ENCODE data around the gene NOX4. TPM values are rescaled to one million over a fixed set of nuclear protein-coding genes. Genes with fewer than 3 reads are reported as not detected.
A peak's percentile ranks its signal among the peaks of the same experiment; 100 is the strongest.

Gene NOX4
- total RNA-seq, 1 experiment from 2014 or later: 4.9 TPM

- no peak overlapping the region for H3K27ac ChIP-seq
- H3K4me3 ChIP-seq: no peak overlapping the region
- no peaks in the 10 kb centered on the region for H3K9me3 ChIP-seq (replicated peaks)
- H3K4me1 ChIP-seq (replicated peaks): peaks cover 12% of the 10 kb centered on the region
- H3K36me3 ChIP-seq: no peaks in the 10 kb centered on the region
- no peak for DNase-seq (ENCODE audit: low read depth in 1 of 2, low spot score in 2 of 2)
- no peaks in the 10 kb centered on the region for H3K27me3 ChIP-seq (replicated peaks)
Measured at GRCh38 chr11:89498845-89499448, 7.8 kb upstream of the NOX4 start.

- H3K4me1 ChIP-seq (replicated peaks): peaks cover 17% of the 10 kb centered on the region
- peak; percentile 65 to 74 for DNase-seq (ENCODE audit: low read depth in 1 of 2, low spot score in 2 of 2)
- H3K27ac ChIP-seq: 0 out of 2 replicates have a peak overlapping the region, but pooled peaks have one; percentile 38
- H3K36me3 ChIP-seq: no peaks in the 10 kb centered on the region
- no peaks in the 10 kb centered on the region for H3K27me3 ChIP-seq (replicated peaks)
- H3K9me3 ChIP-seq (replicated peaks): no peaks in the 10 kb centered on the region
- H3K4me3 ChIP-seq: no peak overlapping the region
Measured at GRCh38 chr11:89495951-89496350, 4.8 kb upstream of the NOX4 start.

GRCh38 chr11:89493431-89493830 is 2.3 kb upstream of the NOX4 start:
- Histone ChIP-seq H3K27me3 (replicated peaks) (no peaks in the 10 kb centered on the region), H3K36me3 (no peaks in the 10 kb centered on the region), H3K4me1 (replicated peaks) (peaks cover 17% of the 10 kb centered on the region), H3K4me3 (no peak overlapping the region), H3K27ac (no peak overlapping the region), H3K9me3 (replicated peaks) (no peaks in the 10 kb centered on the region)
- DNase-seq (ENCODE audit: low read depth in 1 of 2, low spot score in 2 of 2): no peak

- no peaks in the 10 kb centered on the region for H3K36me3 ChIP-seq
- H3K4me3 ChIP-seq: peak overlapping the region; percentile 48
- no peaks in the 10 kb centered on the region for H3K9me3 ChIP-seq (replicated peaks)
- no peak overlapping the region for H3K27ac ChIP-seq
- H3K4me1 ChIP-seq (replicated peaks): peaks cover 16% of the 10 kb centered on the region
- no peak for DNase-seq (ENCODE audit: low read depth in 1 of 2, low spot score in 2 of 2)
- H3K27me3 ChIP-seq (replicated peaks): no peaks in the 10 kb centered on the region
Measured at GRCh38 chr11:89490602-89490980, 584 bp downstream of the NOX4 start.

GRCh38 chr11:89489930-89490329 is 1.2 kb downstream of the NOX4 start:
- Histone ChIP-seq H3K4me1 (replicated peaks) (peaks cover 10% of the 10 kb centered on the region), H3K27ac (no peak overlapping the region), H3K36me3 (no peaks in the 10 kb centered on the region), H3K4me3 (no peak overlapping the region), H3K9me3 (replicated peaks) (no peaks in the 10 kb centered on the region), H3K27me3 (replicated peaks) (no peaks in the 10 kb centered on the region)
- no peak for DNase-seq (ENCODE audit: low read depth in 1 of 2, low spot score in 2 of 2)

GRCh38 chr11:89487016-89487415 is 4.2 kb downstream of the NOX4 start:
- Histone ChIP-seq H3K27me3 (replicated peaks) (no peaks in the 10 kb centered on the region), H3K27ac (no peak overlapping the region), H3K9me3 (replicated peaks) (no peaks in the 10 kb centered on the region), H3K36me3 (no peaks in the 10 kb centered on the region), H3K4me3 (no peak overlapping the region), H3K4me1 (replicated peaks) (peaks cover 10% of the 10 kb centered on the region)
- no peak for DNase-seq (ENCODE audit: low read depth in 1 of 2, low spot score in 2 of 2)

GRCh38 chr11:89484896-89485295 is 6.3 kb downstream of the NOX4 start:
- H3K27ac ChIP-seq: no peak overlapping the region
- no peaks in the 10 kb centered on the region for H3K9me3 ChIP-seq (replicated peaks)
- no peak for DNase-seq (ENCODE audit: low read depth in 1 of 2, low spot score in 2 of 2)
- H3K36me3 ChIP-seq: no peaks in the 10 kb centered on the region
- H3K27me3 ChIP-seq (replicated peaks): no peaks in the 10 kb centered on the region
- no peak overlapping the region for H3K4me3 ChIP-seq
- peaks cover 5% of the 10 kb centered on the region; the same call in 1 of the 2 replicates for H3K4me1 ChIP-seq (replicated peaks)

GRCh38 chr11:89477175-89477574 is 14.0 kb downstream of the NOX4 start:
- Histone ChIP-seq H3K27me3 (replicated peaks) (no peaks in the 10 kb centered on the region), H3K9me3 (replicated peaks) (no peaks in the 10 kb centered on the region), H3K4me3 (no peak overlapping the region), H3K36me3 (no peaks in the 10 kb centered on the region), H3K27ac (no peak overlapping the region), H3K4me1 (replicated peaks) (no peaks in the 10 kb centered on the region)
- DNase-seq (ENCODE audit: low read depth in 1 of 2, low spot score in 2 of 2): no peak

- Histone ChIP-seq H3K9me3 (replicated peaks) (no peaks in the 10 kb centered on the region), H3K27ac (no peak overlapping the region), H3K4me1 (replicated peaks) (no peaks in the 10 kb centered on the region), H3K27me3 (replicated peaks) (no peaks in the 10 kb centered on the region), H3K36me3 (no peaks in the 10 kb centered on the region), H3K4me3 (no peak overlapping the region)
- DNase-seq (ENCODE audit: low read depth in 1 of 2, low spot score in 2 of 2): no peak
Measured at GRCh38 chr11:89463266-89463780, 27.9 kb downstream of the NOX4 start.

GRCh38 chr11:89458716-89459115 is 32.5 kb downstream of the NOX4 start:
- DNase-seq (ENCODE audit: low read depth in 1 of 2, low spot score in 2 of 2): no peak
- no peaks in the 10 kb centered on the region for H3K36me3 ChIP-seq
- H3K27ac ChIP-seq: no peak overlapping the region
- no peaks in the 10 kb centered on the region for H3K9me3 ChIP-seq (replicated peaks)
- no peaks in the 10 kb centered on the region for H3K4me1 ChIP-seq (replicated peaks)
- H3K27me3 ChIP-seq (replicated peaks): no peaks in the 10 kb centered on the region
- H3K4me3 ChIP-seq: no peak overlapping the region

- no peak overlapping the region for H3K27ac ChIP-seq
- H3K4me3 ChIP-seq: no peak overlapping the region
- no peaks in the 10 kb centered on the region for H3K4me1 ChIP-seq (replicated peaks)
- H3K9me3 ChIP-seq (replicated peaks): no peaks in the 10 kb centered on the region
- no peak for DNase-seq (ENCODE audit: low read depth in 1 of 2, low spot score in 2 of 2)
- H3K36me3 ChIP-seq: no peaks in the 10 kb centered on the region
- no peaks in the 10 kb centered on the region for H3K27me3 ChIP-seq (replicated peaks)
Measured at GRCh38 chr11:89457190-89457589, 34.0 kb downstream of the NOX4 start.

GRCh38 chr11:89456681-89457080 is 34.5 kb downstream of the NOX4 start:
- Histone ChIP-seq H3K27ac (no peak overlapping the region), H3K4me1 (replicated peaks) (no peaks in the 10 kb centered on the region), H3K27me3 (replicated peaks) (no peaks in the 10 kb centered on the region), H3K36me3 (no peaks in the 10 kb centered on the region), H3K4me3 (no peak overlapping the region), H3K9me3 (replicated peaks) (no peaks in the 10 kb centered on the region)
- DNase-seq (ENCODE audit: low read depth in 1 of 2, low spot score in 2 of 2): no peak

- H3K27me3 ChIP-seq (replicated peaks): no peaks in the 10 kb centered on the region
- H3K27ac ChIP-seq: no peak overlapping the region
- H3K4me1 ChIP-seq (replicated peaks): no peaks in the 10 kb centered on the region
- no peaks in the 10 kb centered on the region for H3K9me3 ChIP-seq (replicated peaks)
- H3K4me3 ChIP-seq: no peak overlapping the region
- DNase-seq (ENCODE audit: low read depth in 1 of 2, low spot score in 2 of 2): no peak
- H3K36me3 ChIP-seq: no peaks in the 10 kb centered on the region
Measured at GRCh38 chr11:89452780-89453179, 38.4 kb downstream of the NOX4 start.

GRCh38 chr11:89447845-89448244 is 43.3 kb downstream of the NOX4 start:
- no peaks in the 10 kb centered on the region for H3K27me3 ChIP-seq (replicated peaks)
- no peaks in the 10 kb centered on the region for H3K9me3 ChIP-seq (replicated peaks)
- H3K4me1 ChIP-seq (replicated peaks): peaks cover 7% of the 10 kb centered on the region; the same call in 1 of the 2 replicates
- no peak overlapping the region for H3K4me3 ChIP-seq
- no peaks in the 10 kb centered on the region for H3K36me3 ChIP-seq
- no peak overlapping the region for H3K27ac ChIP-seq
- no peak for DNase-seq (ENCODE audit: low read depth in 1 of 2, low spot score in 2 of 2)
